ENCODE results near the gene SCUBE3. TPM values are rescaled to one million over a fixed set of nuclear protein-coding genes. Genes with fewer than 3 reads are reported as not detected.
A peak's percentile ranks its signal among the peaks of the same experiment; 100 is the strongest.

Gene SCUBE3
- total RNA-seq, 1 donor from 2014 or later, result 16.3 TPM

DNA sequence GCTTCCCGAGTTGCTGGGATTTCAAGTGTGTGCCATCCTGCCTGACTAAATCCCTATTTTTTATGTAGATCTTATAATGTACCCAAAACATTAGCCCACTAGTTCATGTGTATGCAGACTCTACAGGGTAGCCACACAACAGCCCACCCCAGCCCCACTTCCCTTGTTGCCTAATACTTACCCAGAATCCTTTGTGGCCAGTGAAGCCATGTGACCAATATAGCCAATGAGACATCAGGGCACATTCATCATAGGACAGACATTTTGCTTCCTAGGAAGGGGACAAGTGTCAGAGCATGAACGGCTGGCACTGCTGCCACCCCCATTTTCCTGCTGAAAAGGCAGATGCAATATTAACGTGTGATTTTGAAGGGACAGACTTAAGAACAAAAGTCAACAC lies 36.6 kb upstream of the SCUBE3 start:
- Mint-ChIP-seq H3K9me3 (ENCODE audit: unreplicated experiment) (no peaks in the 10 kb centered on the region), H3K4me1 (ENCODE audit: unreplicated experiment) (peaks cover 59% of the 10 kb centered on the region), H3K36me3 (ENCODE audit: unreplicated experiment) (no peaks in the 10 kb centered on the region), H3K27me3 (ENCODE audit: unreplicated experiment) (no peaks in the 10 kb centered on the region), H3K27ac (ENCODE audit: unreplicated experiment) (no peak overlapping the region), H3K4me3 (ENCODE audit: unreplicated experiment) (no peak overlapping the region)
- no peak for DNase-seq (ENCODE audit: extremely low spot score, unreplicated experiment)
- TF ChIP-seq, protein P1, sequence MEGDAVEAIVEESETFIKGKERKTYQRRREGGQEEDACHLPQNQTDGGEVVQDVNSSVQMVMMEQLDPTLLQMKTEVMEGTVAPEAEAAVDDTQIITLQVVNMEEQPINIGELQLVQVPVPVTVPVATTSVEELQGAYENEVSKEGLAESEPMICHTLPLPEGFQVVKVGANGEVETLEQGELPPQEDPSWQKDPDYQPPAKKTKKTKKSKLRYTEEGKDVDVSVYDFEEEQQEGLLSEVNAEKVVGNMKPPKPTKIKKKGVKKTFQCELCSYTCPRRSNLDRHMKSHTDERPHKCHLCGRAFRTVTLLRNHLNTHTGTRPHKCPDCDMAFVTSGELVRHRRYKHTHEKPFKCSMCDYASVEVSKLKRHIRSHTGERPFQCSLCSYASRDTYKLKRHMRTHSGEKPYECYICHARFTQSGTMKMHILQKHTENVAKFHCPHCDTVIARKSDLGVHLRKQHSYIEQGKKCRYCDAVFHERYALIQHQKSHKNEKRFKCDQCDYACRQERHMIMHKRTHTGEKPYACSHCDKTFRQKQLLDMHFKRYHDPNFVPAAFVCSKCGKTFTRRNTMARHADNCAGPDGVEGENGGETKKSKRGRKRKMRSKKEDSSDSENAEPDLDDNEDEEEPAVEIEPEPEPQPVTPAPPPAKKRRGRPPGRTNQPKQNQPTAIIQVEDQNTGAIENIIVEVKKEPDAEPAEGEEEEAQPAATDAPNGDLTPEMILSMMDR (IDR thresholded peaks at IDR 0.05), result no peak

DNA sequence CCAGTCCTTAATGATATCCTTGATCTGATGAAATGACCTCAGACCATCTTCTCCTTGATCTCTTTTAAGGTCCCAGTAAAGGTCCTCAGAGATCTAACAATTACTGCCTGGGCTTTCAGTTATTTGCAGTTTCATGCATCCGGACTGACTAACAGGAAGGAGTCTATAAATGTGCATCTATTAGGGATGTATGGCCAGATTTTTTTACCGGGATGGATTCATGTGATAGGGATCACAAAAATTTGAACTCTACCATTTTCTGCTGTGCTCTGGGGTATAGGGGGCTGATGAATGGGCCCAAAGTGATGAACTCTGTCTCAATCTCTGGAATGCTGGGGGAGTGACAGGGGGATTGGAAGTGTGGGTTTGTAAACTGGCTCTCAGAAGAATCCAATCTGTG lies 36.2 kb upstream of the SCUBE3 start:
- H3K4me3 Mint-ChIP-seq (ENCODE audit: unreplicated experiment), result no peak overlapping the region
- TF ChIP-seq, protein P1 (IDR thresholded peaks at IDR 0.05), result no peak
- H3K4me1 Mint-ChIP-seq (ENCODE audit: unreplicated experiment), result peaks cover 57% of the 10 kb centered on the region
- no peak overlapping the region for H3K27ac Mint-ChIP-seq (ENCODE audit: unreplicated experiment)
- no peaks in the 10 kb centered on the region for H3K9me3 Mint-ChIP-seq (ENCODE audit: unreplicated experiment)
- H3K36me3 Mint-ChIP-seq (ENCODE audit: unreplicated experiment), result no peaks in the 10 kb centered on the region
- no peaks in the 10 kb centered on the region for H3K27me3 Mint-ChIP-seq (ENCODE audit: unreplicated experiment)
- DNase-seq (ENCODE audit: extremely low spot score, unreplicated experiment), result no peak

DNA sequence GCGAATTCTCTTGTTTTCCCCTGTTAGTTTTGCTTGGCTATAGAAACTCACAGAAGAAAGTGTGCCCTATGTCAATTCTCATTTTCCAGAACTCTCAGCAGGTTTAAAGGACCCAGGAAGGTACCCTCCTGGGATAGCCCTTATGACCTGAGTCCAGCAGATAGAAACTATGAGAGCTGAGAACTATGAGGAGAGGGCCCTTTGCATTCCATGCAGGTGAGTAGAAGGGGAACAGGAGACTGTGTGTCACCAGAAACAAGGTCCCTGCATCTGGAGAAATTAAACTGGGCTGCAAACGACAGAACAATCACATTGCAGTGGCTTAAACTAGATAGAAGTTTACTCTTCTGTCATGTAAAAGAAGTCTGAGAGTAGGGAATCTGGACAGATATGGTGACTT lies 35.7 kb upstream of the SCUBE3 start:
- no peaks in the 10 kb centered on the region for H3K9me3 Mint-ChIP-seq (ENCODE audit: unreplicated experiment)
- no peak for DNase-seq (ENCODE audit: extremely low spot score, unreplicated experiment)
- TF ChIP-seq, protein P1 (IDR thresholded peaks at IDR 0.05), result no peak
- H3K36me3 Mint-ChIP-seq (ENCODE audit: unreplicated experiment), result no peaks in the 10 kb centered on the region
- peaks cover 55% of the 10 kb centered on the region for H3K4me1 Mint-ChIP-seq (ENCODE audit: unreplicated experiment)
- no peaks in the 10 kb centered on the region for H3K27me3 Mint-ChIP-seq (ENCODE audit: unreplicated experiment)
- no peak overlapping the region for H3K4me3 Mint-ChIP-seq (ENCODE audit: unreplicated experiment)
- no peak overlapping the region for H3K27ac Mint-ChIP-seq (ENCODE audit: unreplicated experiment)

DNA sequence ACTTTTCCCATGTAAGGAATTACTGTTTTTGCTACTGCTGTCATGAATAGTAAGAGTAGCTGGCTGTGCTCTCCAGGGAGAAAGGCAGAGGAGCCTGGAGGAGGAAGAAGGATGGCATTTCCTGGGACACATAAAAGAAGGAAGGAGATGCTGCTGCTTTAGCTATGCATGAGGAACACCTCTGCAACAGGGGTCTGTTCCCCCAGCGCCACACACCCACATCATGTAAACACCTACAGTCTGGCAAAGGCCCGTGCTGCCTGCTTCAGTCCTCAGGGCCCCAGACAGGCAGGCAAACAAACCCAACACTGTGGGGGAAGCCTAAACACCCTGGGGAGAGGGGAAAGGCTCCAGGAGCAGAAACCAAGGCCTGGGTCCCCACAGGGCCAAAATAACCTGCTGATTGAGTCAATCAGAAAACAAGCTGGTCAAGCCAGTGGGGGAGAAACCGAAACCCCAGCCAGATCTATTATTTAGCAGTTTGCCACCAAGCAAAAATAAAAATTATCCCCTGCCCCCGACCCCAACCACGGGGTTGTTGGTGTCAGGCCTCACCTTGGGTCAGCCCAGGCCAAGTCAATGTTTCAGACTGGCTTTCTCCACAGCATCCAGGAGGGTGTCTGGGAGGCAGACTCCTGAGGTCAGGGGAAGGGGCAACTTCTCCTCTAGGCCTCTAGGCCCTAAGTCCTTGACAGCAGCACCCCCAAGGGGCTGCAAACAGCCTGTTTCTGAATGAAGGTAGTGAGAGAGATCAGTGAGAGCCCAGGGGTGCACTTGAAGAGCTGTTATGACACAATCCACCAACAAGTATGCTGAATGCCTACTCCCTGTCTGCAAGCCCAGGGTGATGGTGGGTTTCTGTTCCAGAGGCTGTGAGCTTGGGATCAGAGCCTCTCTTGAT lies 34.6 kb upstream of the SCUBE3 start:
- Mint-ChIP-seq H3K36me3 (ENCODE audit: unreplicated experiment) (no peaks in the 10 kb centered on the region), H3K4me1 (ENCODE audit: unreplicated experiment) (peaks cover 54% of the 10 kb centered on the region), H3K9me3 (ENCODE audit: unreplicated experiment) (no peaks in the 10 kb centered on the region), H3K27me3 (ENCODE audit: unreplicated experiment) (no peaks in the 10 kb centered on the region), H3K27ac (ENCODE audit: unreplicated experiment) (peak overlapping the region; percentile 69), H3K4me3 (ENCODE audit: unreplicated experiment) (no peak overlapping the region)
- TF ChIP-seq, protein P1 (IDR thresholded peaks at IDR 0.05), result no peak
- DNase-seq (ENCODE audit: extremely low spot score, unreplicated experiment), result no peak

DNA sequence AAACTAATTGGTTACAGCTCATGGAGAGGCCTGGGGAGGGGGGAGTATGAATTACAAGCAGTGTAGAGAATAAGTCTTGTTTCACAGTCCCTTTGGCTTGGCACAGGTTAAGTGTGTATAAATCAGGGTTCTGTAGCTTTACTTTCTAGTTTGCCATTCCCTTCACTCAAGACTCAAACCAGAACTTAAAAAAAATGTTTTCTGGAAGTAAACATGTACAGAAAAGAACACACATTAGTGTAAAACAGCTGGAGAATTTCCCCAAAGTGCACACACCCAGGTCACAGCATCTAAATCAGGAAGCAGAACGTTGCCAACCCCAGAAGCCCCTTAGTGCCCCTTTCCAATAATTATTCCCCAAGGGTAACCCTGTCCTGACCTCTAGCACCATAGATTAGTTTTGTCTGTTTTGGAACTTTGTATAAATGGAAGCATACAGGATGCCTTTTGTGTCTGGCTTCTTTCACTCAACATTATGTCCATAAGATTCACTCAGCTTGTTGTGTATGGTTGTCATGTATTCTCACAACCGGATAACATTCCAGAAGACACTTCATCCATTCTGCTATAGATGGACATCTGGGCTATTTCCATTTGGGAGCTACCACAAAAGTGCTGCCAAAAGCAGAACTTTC lies 33.7 kb upstream of the SCUBE3 start:
- TF ChIP-seq, protein P1 (IDR thresholded peaks at IDR 0.05), result no peak
- H3K4me3 Mint-ChIP-seq (ENCODE audit: unreplicated experiment), result no peak overlapping the region
- H3K27me3 Mint-ChIP-seq (ENCODE audit: unreplicated experiment), result no peaks in the 10 kb centered on the region
- DNase-seq (ENCODE audit: extremely low spot score, unreplicated experiment), result no peak
- peak overlapping the region; percentile 69 for H3K27ac Mint-ChIP-seq (ENCODE audit: unreplicated experiment)
- H3K36me3 Mint-ChIP-seq (ENCODE audit: unreplicated experiment), result no peaks in the 10 kb centered on the region
- H3K4me1 Mint-ChIP-seq (ENCODE audit: unreplicated experiment), result peaks cover 62% of the 10 kb centered on the region
- no peaks in the 10 kb centered on the region for H3K9me3 Mint-ChIP-seq (ENCODE audit: unreplicated experiment)
